Breast epithelium (tissue), 3 donors: ENCODE data around the gene APC2.

Experiments used
- CTCF ChIP-seq, 3 donors: fragments of 450-650 bp; IDR thresholded peaks; one replicate each; pipeline ENCODE4 v1.5.1; 2016 to 2017; ENCODE audit warnings: antibody characterized with exemption in 3 of 3, mild to moderate bottlenecking in 3 of 3, moderate library complexity in 3 of 3
- POLR2A ChIP-seq: fragments of 450-650 bp; IDR thresholded peaks from one replicate; pipeline ENCODE4 v1.6.1; 2016; ENCODE audit warnings: antibody characterized with exemption, mild to moderate bottlenecking, moderate library complexity
- POLR2AphosphoS5 ChIP-seq, 3 donors: sonication (generic); formaldehyde crosslinking; IDR thresholded peaks; one replicate each; pipeline ENCODE4 v1.6.1; 2017; ENCODE audit warnings: antibody characterized with exemption in 3 of 3

DNA sequence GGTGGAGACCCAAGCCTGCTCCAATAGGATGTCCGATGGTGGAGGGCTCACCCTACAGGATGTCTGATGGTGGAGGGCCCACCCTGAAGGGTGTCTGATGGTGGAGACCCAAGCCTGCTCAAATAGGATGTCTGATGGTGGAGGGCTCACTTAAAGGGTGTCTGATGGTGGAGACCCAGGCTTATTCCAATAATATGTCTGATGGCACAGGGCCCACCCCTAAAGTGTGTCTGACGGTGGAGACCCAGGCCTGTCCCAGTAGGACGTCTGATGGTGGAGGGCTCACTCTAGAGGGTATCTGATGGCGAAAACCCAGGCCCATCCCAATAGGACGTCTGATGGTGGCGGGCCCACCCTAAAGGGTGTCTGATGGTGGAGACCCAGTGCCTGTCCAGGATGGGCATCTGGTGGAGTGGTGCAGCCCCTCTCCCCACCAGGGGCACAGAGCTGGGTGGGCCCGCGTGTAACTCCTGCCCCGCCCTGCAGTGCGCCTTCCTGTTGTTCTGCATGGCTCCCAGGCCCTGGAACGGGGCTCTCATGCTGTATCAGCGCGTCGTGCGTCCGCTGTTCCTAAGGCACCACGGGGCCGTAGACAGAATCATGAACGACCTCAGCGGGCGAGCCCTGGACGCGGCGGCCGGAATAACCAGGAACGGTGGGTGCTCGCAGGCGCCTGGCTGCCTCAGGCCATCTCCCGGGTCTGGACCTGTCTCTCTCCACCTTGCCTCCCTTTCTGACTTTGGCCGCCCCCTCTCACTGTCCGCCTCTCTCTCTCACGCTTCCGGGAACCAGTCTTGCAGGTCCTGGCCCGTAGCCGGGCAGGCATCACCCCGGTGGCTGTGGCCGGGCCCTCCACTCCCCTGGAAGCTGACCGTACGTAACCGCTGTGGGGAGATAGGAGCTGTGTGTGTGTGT, 46.1 kb downstream of the APC2 start:
- TF ChIP-seq CTCF (IDR thresholded peaks at IDR 0.05): no peak
- TF ChIP-seq POLR2A: no peak
- TF ChIP-seq POLR2AphosphoS5 (IDR thresholded peaks at IDR 0.05): no peak
